GM21360 (cell line): ENCODE results near the gene CMTM3.
"Not testable (repeated sequence)": the region's sequence is repeated elsewhere in the genome, so short reads cannot be mapped to it uniquely, and the experiment has no call there.

Source experiments
- ATAC-seq: cut with Tn5 transposase; IDR thresholded peaks from one replicate; pipeline ENCODE4 v1.9.1; 2021; ENCODE audit warnings: mild to moderate bottlenecking, moderate library complexity; ENCODE audit not compliant: unreplicated experiment

The CMTM3 gene

DNA sequence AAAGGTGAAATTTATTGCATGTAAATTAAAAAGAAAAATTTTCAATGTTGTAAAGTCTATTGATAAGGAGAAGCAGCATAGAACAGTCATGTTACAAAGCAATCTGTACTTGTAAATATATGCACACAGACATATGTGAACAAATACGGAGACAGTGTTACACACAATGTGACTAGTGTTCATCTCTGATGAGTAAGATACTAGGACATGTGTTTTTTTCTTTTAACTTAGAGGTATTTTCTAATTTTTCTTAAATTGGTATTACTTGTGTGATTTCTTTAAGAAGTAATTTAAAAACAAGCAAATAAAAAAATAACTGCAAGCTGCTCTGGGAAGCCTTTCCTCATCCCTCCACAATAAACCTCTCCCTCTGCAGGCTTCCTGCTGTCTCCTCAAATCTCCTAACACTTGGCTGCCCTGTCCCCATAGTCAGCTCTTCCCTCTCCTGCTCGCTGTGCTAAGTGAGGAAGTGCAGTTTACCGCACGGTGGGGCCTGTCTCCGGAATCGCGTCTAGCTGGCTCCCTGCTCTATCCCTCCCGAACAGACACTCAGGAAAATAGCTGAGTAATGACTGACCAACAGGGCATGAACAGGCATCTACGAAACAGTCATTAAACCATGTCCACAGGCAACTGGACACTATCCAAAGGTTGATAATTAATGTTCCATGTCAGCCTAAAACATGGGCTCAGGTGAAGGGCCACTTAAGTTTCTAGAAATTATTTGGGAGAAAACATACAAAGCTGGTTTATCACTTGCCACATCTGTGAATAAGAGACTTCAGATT, 56.1 kb downstream of the CMTM3 start:
- ATAC-seq: no peak

DNA sequence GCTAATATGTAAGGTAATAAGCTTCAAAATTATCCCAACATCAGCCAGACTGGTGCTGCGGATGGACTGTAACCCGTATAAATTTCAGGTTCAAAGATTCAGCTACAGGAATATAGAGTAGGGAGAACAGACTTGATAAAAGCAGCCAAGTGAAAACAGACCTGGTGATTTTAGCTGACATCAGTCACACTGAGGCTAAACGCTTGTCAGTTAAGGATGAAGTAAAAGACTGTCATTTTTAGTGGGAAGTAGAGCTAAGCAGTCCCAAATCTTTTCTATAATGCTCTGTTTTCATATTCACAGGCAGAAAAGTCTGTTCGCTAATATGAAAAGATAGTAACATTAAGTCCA, 56.7 kb downstream of the CMTM3 start:
- ATAC-seq: no peak

DNA sequence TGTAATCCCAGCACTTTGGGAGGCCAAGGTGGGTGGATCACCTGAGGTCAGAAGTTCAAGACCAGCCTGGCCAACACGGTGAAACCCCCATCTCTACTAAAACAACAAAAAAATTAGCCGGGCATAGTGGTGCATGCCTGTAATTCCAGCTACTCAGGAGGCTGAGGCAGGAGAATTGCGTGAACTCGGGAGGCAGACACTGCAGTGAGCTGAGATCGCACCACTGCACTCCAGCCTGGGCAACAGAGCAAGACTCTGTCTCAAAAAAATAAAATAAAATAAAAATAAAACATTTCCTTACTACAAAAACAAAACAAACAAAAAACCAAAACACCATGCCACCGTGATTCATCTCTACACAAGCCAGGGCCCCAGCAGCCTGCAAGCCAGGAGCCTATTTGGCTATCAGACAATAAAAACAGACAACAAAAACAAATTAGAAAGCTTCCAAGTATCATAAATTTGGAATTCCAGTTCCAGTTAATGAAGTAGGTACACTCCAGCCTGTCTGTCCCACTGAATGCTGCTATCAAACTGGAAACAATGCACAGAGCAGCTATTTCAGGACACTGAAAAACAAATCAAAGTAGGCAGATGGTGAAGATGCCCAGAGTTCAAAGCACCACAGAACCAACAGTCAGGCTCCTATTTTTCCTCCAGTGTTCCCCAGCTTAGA, 57.3 kb downstream of the CMTM3 start:
- not testable (repeated sequence) for ATAC-seq

DNA sequence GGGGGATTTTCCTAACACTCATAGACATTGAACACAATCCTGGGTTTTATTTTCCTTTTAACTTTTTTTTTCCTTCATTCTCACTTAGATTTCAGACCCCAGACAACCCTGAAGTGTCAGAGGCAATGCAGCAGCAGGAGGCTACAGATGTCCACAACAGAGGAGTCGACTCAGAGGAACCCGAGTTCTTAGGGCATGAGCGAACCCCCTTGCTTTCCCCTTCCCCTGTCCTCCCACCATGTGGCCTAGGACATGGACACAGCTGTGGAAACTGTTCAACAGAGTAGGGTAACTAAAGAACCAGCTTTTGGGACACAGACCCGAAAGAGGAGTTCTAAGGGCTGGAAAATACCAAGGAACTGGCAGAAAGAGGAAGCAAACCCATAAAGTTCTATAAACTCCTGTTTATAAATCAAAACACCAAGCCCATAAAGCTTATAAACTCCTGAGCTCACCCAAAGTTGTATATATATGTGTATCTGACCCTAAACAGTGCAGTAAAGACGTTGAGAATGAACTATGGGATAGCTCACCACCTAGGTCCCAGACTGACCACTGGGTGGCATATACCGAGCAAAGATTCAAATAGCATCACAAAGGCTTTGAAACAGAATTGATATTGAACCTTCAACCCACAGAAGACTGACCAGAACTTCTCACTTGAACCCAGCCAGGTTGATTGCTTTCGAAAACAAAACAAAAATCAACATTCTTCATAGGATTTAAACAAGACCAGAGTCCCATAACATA, 58.1 kb downstream of the CMTM3 start:
- no peak for ATAC-seq
